DMS 273 (cell line): ENCODE measurements around the gene NUDT1.

ENCODE experiments used
- DNase-seq: peaks from one replicate; lab custom pipeline; 2025; ENCODE audit not compliant: unreplicated experiment; lab: John Stamatoyannopoulos, UW

The NUDT1 gene

GRCh38 chr7:2264158-2264557 lies 22.1 kb downstream of the NUDT1 start:
- no peak for DNase-seq

DNA sequence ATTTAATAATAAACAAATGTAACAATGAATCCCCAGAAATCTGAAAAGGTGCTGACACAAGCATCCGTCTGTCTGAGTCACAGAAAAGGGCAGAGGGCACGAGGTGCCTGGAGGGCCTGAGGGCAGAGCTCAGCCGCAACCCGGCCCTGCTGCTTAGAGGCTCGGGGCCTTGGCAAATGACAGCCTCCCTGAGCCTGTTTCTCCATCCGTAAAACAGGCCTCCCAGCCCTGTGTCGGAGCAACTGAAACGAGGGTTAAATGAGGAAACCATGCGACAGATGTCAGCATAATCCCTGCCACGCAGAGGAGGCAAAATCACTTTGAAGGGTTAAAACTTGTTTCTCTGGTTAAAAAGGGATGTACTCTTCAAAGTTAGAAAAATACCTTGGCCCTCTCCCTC lies 24.9 kb downstream of the NUDT1 start:
- DNase-seq: peak; percentile 90

DNA sequence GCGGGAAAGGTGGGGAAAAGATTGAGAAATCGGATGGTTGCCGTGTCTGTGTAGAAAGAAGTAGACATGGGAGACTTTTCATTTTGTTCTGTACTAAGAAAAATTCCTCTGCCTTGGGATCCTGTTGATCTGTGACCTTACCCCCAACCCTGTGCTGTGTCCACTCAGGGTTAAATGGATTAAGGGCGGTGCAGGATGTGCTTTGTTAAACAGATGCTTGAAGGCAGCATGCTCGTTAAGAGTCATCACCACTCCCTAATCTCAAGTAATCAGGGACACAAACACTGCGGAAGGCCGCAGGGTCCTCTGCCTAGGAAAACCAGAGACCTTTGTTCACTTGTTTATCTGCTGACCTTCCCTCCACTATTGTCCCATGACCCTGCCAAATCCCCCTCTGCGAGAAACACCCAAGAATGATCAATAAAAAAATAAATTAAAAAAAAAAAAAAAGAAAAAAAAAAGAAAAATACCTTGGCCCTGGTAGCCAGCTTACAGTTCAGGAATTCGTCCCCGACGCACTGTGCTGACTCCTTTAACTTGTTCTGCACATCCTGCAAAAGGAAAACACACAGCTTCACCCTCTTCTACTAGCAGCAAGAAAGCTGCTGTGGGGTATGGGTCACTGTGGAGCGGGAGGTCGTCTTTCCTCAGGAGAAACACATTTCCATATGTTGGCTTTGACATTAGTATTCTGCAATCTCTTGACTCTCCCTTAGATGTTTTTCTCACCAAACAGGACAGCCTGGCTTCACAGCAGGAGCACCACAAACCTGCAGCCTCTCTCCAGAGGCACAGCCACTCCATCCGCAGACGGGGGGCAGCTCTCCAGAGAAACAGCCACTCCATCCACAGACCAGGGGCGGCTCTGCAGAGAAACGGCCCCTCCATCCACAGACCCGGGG lies 27.3 kb downstream of the NUDT1 start:
- peak; percentile 79 for DNase-seq

- DNase-seq: peak; percentile 60
Measured at GRCh38 chr7:2269991-2270460, 28.0 kb downstream of the NUDT1 start.

GRCh38 chr7:2270495-2270894 lies 28.5 kb downstream of the NUDT1 start:
- no peak for DNase-seq

- no peak for DNase-seq
Measured at GRCh38 chr7:2271273-2272026, 29.4 kb downstream of the NUDT1 start.

- DNase-seq: no peak
Measured at GRCh38 chr7:2272031-2272430, 30.0 kb downstream of the NUDT1 start.

GRCh38 chr7:2273866-2274265 lies 31.8 kb downstream of the NUDT1 start:
- no peak for DNase-seq

DNA sequence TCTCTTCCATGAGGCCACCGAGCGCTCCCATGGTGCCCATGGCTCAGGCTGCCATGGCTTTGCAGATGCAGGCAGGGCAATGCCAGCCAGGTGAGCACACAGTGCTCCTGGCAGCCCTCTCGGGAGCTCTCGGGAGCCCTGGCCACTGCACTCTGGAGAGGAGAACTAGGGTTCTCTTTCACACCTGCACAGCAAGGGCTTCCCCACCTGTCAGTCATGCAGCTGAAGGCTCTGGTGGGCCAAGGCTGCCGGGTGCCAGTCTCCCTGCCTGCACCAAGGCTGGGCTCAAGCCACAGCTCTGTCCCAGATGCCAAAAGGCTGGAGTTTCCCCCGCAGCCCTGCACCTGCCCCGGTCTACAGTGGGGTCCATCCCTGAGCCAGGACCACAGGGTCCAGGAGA lies 32.6 kb downstream of the NUDT1 start:
- no peak for DNase-seq

GRCh38 chr7:2275101-2275500 lies 33.1 kb downstream of the NUDT1 start:
- no peak for DNase-seq

GRCh38 chr7:2276107-2276506 lies 34.1 kb downstream of the NUDT1 start:
- no peak for DNase-seq

DNA sequence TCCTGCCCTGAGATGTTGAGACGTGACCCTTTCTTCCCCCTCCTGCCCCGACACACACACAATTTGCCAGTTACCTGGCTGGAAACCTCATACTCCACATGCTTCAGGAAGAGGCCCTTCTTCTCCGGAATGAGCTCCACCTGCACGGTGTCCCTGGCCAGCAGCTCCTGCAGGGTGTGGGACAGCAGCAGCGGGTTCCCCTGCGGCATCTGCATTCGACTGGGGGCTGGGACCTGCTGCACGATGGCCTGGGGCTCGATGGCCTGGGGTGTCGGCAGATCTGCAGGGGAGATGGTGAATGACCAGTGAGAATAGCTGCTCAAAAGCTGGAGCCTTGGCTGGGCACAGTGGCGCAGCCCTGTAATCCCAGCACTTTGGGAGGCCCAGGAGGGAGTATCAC lies 36.0 kb downstream of the NUDT1 start:
- no peak for DNase-seq

GRCh38 chr7:2279896-2280295 lies 37.9 kb downstream of the NUDT1 start:
- DNase-seq: peak; percentile 79

DNA sequence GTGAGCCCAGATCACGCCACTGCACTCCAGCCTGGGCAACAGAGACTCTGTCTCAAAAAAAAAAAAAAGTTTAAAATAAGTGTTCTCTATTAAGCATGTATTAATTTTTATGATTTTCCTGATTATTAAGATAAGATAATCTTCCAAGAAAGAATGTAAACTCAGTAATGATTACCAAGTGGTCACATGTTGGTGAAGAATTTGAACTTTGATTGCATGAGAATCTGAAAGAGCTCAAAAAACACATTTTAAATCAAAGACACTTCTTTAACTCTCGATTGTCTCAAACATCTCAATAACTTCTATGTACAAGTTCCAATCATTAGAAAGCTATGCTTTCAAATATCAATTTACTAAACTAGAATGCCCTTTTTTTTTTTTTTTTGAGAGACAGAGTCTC lies 38.4 kb downstream of the NUDT1 start:
- no peak for DNase-seq

DNA sequence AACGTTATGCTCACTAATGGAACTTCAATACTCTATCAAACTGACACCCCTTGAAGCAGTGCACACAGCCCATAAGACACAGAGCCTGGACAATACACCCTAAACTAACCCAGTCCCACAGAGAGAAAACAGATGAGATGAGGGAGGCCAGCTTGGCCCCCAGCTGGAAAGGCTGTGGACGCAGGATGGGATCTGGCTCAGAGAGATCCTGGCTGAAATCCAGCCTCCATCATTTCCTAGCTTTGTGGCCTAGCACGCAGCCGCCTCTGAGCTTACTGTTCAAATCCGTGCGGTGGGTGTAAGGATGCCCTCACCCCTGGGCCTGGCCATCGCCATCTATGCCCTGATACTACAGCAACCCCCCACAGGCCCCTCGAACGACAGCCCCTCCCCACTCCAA lies 39.5 kb downstream of the NUDT1 start:
- DNase-seq: peak; percentile 87

DNA sequence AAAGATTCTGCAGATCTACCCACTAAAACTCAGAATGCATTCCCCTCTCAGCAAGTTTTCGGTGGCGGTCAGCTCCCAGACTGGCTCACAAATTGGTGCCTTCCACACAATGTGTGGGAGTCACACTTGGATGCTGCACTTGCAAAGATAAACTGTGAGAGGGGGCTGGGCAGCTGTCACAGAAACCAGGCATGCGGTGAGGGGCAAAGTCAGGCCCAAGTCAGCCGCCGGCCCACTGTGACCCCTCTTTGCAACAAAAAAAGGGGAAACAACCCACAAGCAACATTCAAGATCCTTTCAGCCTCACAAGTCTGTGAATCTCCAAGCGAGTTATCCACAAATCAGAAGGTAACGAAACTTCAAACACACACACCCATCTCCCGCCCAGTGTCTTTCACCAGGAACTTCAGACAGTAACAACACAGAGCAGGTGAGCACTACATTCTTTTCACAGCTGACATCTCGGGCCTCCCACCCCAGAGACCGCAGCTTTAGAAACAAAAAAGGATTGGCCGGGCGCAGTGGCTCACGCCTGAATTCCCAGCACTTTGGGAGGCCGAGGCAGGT lies 40.2 kb downstream of the NUDT1 start:
- no peak for DNase-seq

DNA sequence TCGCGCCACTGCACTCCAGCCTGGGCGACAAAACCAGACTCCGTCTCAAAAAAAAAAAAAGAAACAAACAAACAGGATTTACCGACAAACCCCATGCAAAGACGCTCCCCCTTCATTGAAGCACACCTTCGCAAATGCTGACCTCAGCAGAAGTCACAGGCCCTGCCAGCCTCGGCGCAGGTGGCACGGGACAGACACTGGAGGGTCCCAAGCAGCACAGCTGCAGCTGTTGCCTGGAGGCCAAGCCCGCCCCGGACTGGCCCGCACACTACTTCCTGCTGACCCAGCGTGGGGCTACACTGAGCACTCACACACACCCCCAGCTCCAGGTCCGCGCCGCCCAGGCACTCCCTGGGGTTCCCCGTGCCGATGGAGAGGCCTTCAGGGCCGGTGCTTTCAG lies 41.0 kb downstream of the NUDT1 start:
- DNase-seq: no peak

GRCh38 chr7:2287745-2288144 lies 45.7 kb downstream of the NUDT1 start:
- no peak for DNase-seq

GRCh38 chr7:2288503-2288902 lies 46.5 kb downstream of the NUDT1 start:
- DNase-seq: no peak

DNA sequence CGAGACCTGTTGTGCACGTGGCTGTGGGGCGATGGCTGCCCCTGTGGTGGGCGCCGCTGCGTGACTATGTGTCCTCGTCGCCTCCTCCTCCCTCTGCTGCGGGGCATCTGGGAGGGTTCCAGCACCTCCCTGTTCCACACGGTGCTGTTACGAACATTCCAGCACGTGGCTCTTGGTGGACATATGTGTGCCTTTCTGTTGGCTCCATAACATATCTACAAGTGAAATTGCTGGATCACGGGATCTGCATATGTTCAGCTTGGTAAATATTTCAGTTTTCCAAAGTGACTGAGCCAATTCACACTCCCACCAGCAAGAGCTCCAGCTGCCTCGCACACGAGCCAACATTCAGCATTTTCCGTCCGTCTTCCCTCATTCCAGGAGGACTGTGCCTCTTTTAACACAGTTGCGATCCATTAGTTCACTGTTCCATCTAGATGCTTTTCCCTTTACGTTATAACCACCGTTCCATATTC lies 47.1 kb downstream of the NUDT1 start:
- no peak for DNase-seq

- no peak for DNase-seq
Measured at GRCh38 chr7:2289621-2290020, 47.6 kb downstream of the NUDT1 start.

- DNase-seq: no peak
Measured at GRCh38 chr7:2290877-2291276, 48.9 kb downstream of the NUDT1 start.
